Testis (tissue), 3 donors: ENCODE results near the gene RGS3. TPM values are rescaled to one million over a fixed set of nuclear protein-coding genes. Genes with fewer than 3 reads are reported as not detected.

Experiments
- DNase-seq: peaks from one replicate; pipeline ENCODE4 v3.0.0-alpha.2; 2019
- H3K27ac ChIP-seq, 2 donors: fragments of 200-600 bp; sonication (generic); one replicate each; pipeline ENCODE4 v1.5.1; 2019
- H3K27me3 ChIP-seq: fragments of 200-600 bp; sonication (generic); one replicate; pipeline ENCODE4 v1.5.1; 2019
- H3K36me3 ChIP-seq: fragments of 200-600 bp; sonication (generic); one replicate; pipeline ENCODE4 v1.5.1; 2017; ENCODE audit warnings: low read depth; ENCODE audit errors: missing control alignments
- H3K4me1 ChIP-seq: fragments of 200-600 bp; sonication (generic); one replicate; pipeline ENCODE4 v1.5.1; 2019
- H3K4me3 ChIP-seq, 2 donors: fragments of 200-600 bp; sonication (generic); one replicate each; pipeline ENCODE4 v1.5.1; 2017 to 2019
- H3K9me3 ChIP-seq: fragments of 200-600 bp; sonication (generic); one replicate; pipeline ENCODE4 v1.5.1; 2017
- CTCF ChIP-seq, 3 experiments: fragments of 450-650 bp in 2 of 3; fragments of 200-600 bp in 1 of 3; sonication (generic) in 1 of 3; IDR thresholded peaks; one replicate each; pipeline ENCODE4 v1.5.1; 2016 to 2019; ENCODE audit warnings: antibody characterized with exemption in 3 of 3, mild to moderate bottlenecking in 2 of 3, moderate library complexity in 1 of 3
- POLR2A ChIP-seq: fragments of 450-650 bp; IDR thresholded peaks from one replicate; pipeline ENCODE4 v1.6.1; 2017; ENCODE audit warnings: antibody characterized with exemption, mild to moderate bottlenecking, moderate library complexity
- WGBS, 2 donors: methylation state at CpG; one replicate each; pipeline ENCODE4 v1.1.5; 2018; 5-methylcytosine and 5-hydroxymethylcytosine counted together
- intact Hi-C: fragments of 100-400 bp; cut with DNase I; formaldehyde crosslinking; loops from one replicate; pipeline ENCODE4 v1.15.1; 2023; ENCODE audit warnings: low total_unique reads
- polyA plus RNA-seq: library from polyadenylated mRNA; stranded (reverse); fragments of 350-450 nt; fragmentation: Illumina TruSeq; extraction: RNeasy Lipid Tissue Mini Kit (QIAGEN cat#74804); gene quantifications from one replicate; pipeline ENCODE4 v1.2.3, GENCODE V29; 2014; ENCODE audit warnings: low read depth, low replicate concordance; ENCODE audit not compliant: insufficient read depth
- total RNA-seq, 2 donors: library from RNA; depleted of rRNA; stranded (reverse); fragments of >200 nt; gene quantifications; one replicate each; pipeline ENCODE4 v1.2.3, GENCODE V29; 2016

The RGS3 gene
- total and polyA plus RNA-seq, 3 donors from 2014 or later, result 84.8 to 125 (median 119) TPM

DNA sequence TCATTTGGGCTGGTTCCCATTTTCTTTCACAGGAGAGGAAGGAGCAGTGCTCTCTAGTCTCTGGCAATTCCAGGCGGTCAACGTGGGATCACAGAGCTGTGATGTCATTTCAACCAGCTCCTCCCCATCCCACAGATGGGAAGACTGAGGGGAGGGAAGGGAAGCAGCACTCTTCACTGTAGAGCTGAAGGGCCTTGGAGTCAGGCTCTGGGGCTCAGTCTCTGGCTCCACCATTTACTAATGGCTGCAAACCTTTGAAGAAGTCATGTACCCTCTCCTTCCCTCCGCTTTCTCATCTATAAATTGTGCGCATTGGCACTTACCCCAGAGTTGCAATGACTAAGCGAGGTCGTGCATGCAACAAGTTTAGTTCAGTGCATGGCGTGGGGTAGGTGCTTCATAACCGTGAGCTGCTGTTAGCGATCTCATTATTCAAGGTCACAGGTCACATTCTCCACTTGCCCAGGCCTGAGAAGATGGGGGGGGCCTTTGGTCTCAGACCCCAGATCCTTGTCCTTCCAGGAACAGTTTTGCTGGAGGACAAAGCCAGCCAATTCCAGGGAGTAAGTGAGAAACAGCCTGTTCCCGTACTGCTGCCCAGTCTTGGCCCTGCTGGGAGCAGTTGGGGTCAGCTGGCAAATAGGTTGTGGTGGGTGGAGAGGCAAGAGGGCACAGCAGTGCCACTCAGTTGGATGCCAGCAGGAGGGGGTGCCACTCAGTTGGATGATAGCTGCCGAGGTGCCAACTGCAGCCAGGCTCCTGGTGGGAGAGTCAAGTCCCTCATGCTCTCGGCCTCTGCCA is 136.7 kb downstream of the RGS3 start:
- Histone ChIP-seq H3K27ac (no peak overlapping the region), H3K4me3 (no peak overlapping the region), H3K27me3 (no peaks in the 10 kb centered on the region), H3K36me3 (no peaks in the 10 kb centered on the region), H3K9me3 (no peaks in the 10 kb centered on the region), H3K4me1 (peaks cover 23% of the 10 kb centered on the region)
- 69 to 76% methylated on average over 12 of the region's 12 CpGs for WGBS, 2 donors
- DNase-seq, result no peak
- intact Hi-C loops, result no loop called here
- TF ChIP-seq POLR2A (no peak), CTCF (IDR thresholded peaks at IDR 0.05) (no peak)

DNA sequence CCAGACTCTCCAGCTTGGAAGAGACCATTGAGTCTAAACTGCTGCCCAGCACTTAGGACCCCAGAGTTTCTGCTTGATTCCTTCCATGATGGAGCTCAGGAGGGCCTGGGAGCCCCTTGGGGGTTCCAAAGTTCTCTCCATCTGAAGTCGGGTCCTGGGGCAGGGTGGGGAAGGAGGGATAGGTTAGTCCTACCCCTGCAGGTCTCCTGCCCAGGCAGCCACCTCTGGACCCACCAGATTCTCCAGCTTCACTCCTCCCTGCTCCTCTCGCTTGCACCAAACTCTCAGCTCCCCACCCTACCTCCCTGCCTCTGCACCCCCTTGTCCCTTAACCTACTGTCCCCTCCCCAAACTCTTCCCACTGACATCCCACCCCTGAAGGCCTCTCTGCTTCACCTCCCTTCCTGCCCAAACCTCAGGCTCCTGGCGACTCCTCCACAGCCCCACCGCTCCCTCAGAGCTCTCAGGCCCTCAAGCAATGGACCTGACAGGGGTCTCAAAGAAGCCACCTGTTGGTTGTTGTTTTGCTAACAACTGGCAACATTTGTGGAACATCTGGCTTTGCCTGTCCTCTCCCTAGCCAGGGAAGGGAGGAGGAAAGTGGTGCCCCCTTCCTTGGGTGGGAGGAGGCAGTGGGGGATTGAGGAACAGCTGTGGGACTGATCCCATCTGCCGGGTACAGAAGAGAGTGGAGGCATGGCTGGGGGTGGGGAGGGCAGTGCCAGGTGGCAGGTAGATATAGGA is 137.5 kb downstream of the RGS3 start:
- no peaks in the 10 kb centered on the region for H3K27me3 ChIP-seq
- no peak for DNase-seq
- no peak for TF ChIP-seq POLR2A
- TF ChIP-seq CTCF (IDR thresholded peaks at IDR 0.05), result no peak
- intact Hi-C loops, result no loop called here
- no peak overlapping the region for H3K27ac ChIP-seq
- H3K4me3 ChIP-seq, result no peak overlapping the region
- peaks cover 17% of the 10 kb centered on the region for H3K4me1 ChIP-seq
- H3K36me3 ChIP-seq, result no peaks in the 10 kb centered on the region
- WGBS, 2 donors, result 69 to 71% methylated on average over 5 of the region's 5 CpGs
- no peaks in the 10 kb centered on the region for H3K9me3 ChIP-seq

- 64% methylated on average over 5 of the region's 5 CpGs for WGBS, 2 donors
- Histone ChIP-seq H3K9me3 (no peaks in the 10 kb centered on the region), H3K4me3 (no peak overlapping the region), H3K27me3 (no peaks in the 10 kb centered on the region), H3K4me1 (peaks cover 17% of the 10 kb centered on the region), H3K36me3 (no peaks in the 10 kb centered on the region), H3K27ac (no peak overlapping the region)
- DNase-seq, result no peak
- intact Hi-C loops, result no loop called here
- TF ChIP-seq POLR2A, result no peak
Observed at GRCh38 chr9:113601656-113602055, 138.1 kb downstream of the RGS3 start.

DNA sequence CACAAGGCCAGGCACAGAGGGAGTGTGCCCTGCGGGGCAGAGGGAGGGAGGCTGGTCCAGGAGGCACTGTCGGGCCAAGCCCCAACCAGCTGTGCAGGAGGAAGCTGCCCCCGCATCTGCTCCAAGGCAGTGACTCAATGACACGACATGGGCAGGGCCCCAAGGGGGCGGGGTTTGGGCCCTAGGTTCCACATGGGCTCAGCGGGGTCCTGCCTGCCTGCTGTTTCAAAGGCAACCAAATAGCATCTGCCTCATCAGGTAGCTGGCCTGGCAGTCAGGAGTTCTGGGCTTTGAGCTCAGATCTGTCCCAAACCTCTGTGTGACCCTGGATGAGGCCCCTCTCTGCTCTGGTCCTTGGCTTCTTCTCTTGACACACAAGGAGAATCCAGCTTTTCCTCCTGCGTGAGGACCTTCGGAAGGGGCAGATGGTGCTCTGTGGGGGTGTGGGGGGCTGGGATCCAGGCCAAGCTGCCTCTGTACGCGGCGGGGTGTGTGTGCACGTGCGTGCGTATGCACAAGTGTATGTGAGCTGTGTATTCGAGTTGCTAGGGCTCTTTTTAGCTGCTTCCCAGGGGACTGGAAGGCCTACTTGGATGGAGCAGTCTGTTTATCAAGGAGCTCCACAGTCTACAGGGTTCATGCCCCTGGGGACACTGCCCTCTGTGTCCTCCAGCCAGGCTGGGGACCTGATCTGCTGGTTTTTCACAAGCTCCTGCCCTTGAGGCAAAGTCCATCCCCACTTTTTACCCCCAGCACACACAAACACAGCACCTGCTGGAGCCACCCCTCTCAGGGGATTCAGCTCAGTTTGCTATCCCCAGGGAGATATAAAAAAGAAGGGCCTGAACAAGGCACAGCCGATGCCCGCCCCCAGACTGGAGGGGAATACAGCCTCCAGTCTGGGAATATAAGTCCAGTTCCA is 138.9 kb downstream of the RGS3 start:
- 27 to 71% methylated on average over 14 to 17 of the region's 17 CpGs for WGBS, 2 donors
- H3K27me3 ChIP-seq, result no peaks in the 10 kb centered on the region
- H3K4me3 ChIP-seq, result no peak overlapping the region
- intact Hi-C loops, result no loop called here
- H3K27ac ChIP-seq, result peak overlapping the region in 1 of 2 donors; percentile 41
- H3K4me1 ChIP-seq, result peaks cover 17% of the 10 kb centered on the region
- DNase-seq, result peak; percentile 76
- H3K36me3 ChIP-seq, result no peaks in the 10 kb centered on the region
- TF ChIP-seq POLR2A (no peak), CTCF (IDR thresholded peaks at IDR 0.05) (no peak)
- H3K9me3 ChIP-seq, result no peaks in the 10 kb centered on the region

DNA sequence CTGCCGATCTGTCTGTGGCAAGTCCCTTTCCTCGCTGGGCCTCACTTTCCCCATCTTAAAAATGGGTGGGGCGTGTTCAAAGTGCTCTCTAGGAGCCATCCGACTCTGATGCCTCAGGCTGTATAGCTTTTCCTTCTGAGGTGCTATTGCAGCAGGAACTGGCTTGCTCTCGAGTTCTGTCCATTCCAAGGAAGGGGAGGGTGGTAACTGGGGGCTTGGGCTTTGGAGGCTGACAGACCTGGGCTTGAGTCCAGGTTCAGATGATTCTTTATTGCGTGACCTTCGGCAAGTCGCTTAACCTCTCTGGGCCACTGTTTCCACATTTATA is 139.5 kb downstream of the RGS3 start:
- 72 to 73% methylated on average over 8 of the region's 8 CpGs for WGBS, 2 donors
- Histone ChIP-seq H3K4me3 (no peak overlapping the region), H3K27me3 (no peaks in the 10 kb centered on the region), H3K36me3 (no peaks in the 10 kb centered on the region), H3K4me1 (peaks cover 17% of the 10 kb centered on the region), H3K9me3 (no peaks in the 10 kb centered on the region), H3K27ac (no peak overlapping the region)
- DNase-seq, result no peak
- TF ChIP-seq POLR2A (no peak), CTCF (IDR thresholded peaks at IDR 0.05) (no peak)
- intact Hi-C loops, result no loop called here
